ENCODE measurements around the gene AOPEP.

Gene AOPEP

GRCh38 chr9:95084254-95084934 is 357.9 kb downstream of the AOPEP start:
- no peak for DNase-seq (ENCODE audit: low read depth)

GRCh38 chr9:95085036-95085770 is 358.7 kb downstream of the AOPEP start:
- DNase-seq (ENCODE audit: low read depth): no peak

GRCh38 chr9:95085861-95086563 is 359.5 kb downstream of the AOPEP start:
- DNase-seq (ENCODE audit: low read depth): no peak

GRCh38 chr9:95086564-95086955 is 360.1 kb downstream of the AOPEP start:
- no peak for DNase-seq (ENCODE audit: low read depth)

- no peak for DNase-seq (ENCODE audit: low read depth)
Measured at GRCh38 chr9:95087659-95088242, 361.3 kb downstream of the AOPEP start.

- no peak for DNase-seq (ENCODE audit: low read depth)
Measured at GRCh38 chr9:95088421-95089161, 362.1 kb downstream of the AOPEP start.

GRCh38 chr9:95089257-95090022 is 362.9 kb downstream of the AOPEP start:
- no peak for DNase-seq (ENCODE audit: low read depth)

- no peak for DNase-seq (ENCODE audit: low read depth)
Measured at GRCh38 chr9:95090023-95090791, 363.7 kb downstream of the AOPEP start.

GRCh38 chr9:95090871-95091577 is 364.5 kb downstream of the AOPEP start:
- DNase-seq (ENCODE audit: low read depth): no peak

GRCh38 chr9:95091601-95092261 is 365.2 kb downstream of the AOPEP start:
- no peak for DNase-seq (ENCODE audit: low read depth)

GRCh38 chr9:95092262-95093072 is 366.0 kb downstream of the AOPEP start:
- no peak for DNase-seq (ENCODE audit: low read depth)

GRCh38 chr9:95093586-95093985 is 367.1 kb downstream of the AOPEP start:
- DNase-seq (ENCODE audit: low read depth): no peak

GRCh38 chr9:95094002-95094401 is 367.5 kb downstream of the AOPEP start:
- no peak for DNase-seq (ENCODE audit: low read depth)

- DNase-seq (ENCODE audit: low read depth): no peak
Measured at GRCh38 chr9:95095641-95096355, 369.3 kb downstream of the AOPEP start.

- no peak for DNase-seq (ENCODE audit: low read depth)
Measured at GRCh38 chr9:95096381-95096780, 369.9 kb downstream of the AOPEP start.

GRCh38 chr9:95096807-95097206 is 370.3 kb downstream of the AOPEP start:
- no peak for DNase-seq (ENCODE audit: low read depth)

- DNase-seq (ENCODE audit: low read depth): no peak
Measured at GRCh38 chr9:95097279-95097678, 370.8 kb downstream of the AOPEP start.
